Chondrocyte (in vitro differentiated cells): ENCODE measurements around the gene TUBA8. TPM values are rescaled to one million over a fixed set of nuclear protein-coding genes. Genes with fewer than 3 reads are reported as not detected.
A peak's percentile ranks its signal among the peaks of the same experiment; 100 is the strongest.

Experiments used
- DNase-seq: peaks from one replicate; pipeline ENCODE4 v3.0.0; 2021; ENCODE audit warnings: mixed read lengths, low spot score
- H3K27ac Mint-ChIP-seq: one replicate; pipeline ENCODE4 v1.8.0; 2021; ENCODE audit warnings: mild to moderate bottlenecking, moderate library complexity, mixed read lengths; ENCODE audit not compliant: unreplicated experiment
- H3K27me3 Mint-ChIP-seq: 2 replicates; pipeline ENCODE4 v1.8.0; 2021; ENCODE audit warnings: low read depth, mixed read lengths
- H3K36me3 Mint-ChIP-seq: 2 replicates; pipeline ENCODE4 v1.8.0; 2021; ENCODE audit warnings: low read depth, mixed read lengths
- H3K4me1 Mint-ChIP-seq: 2 replicates; pipeline ENCODE4 v1.8.0; 2021; ENCODE audit warnings: low read depth, mild to moderate bottlenecking, mixed read lengths
- H3K4me3 Mint-ChIP-seq: one replicate; pipeline ENCODE4 v1.8.0; 2021; ENCODE audit warnings: mild to moderate bottlenecking, moderate library complexity, mixed read lengths; ENCODE audit not compliant: unreplicated experiment
- H3K9me3 Mint-ChIP-seq: 2 replicates; pipeline ENCODE4 v1.8.0; 2021; ENCODE audit warnings: low read depth, mixed read lengths
- total RNA-seq: library from RNA; stranded (reverse); gene quantifications from 3 replicates; pipeline ENCODE4 v1.2.1, GENCODE V29; 2021
- TF ChIP-seq, protein P1 (sequence below): fragments of 200-600 bp; sonication (generic); IDR thresholded peaks from 2 replicates; pipeline ENCODE4 v1.5.0; 2021; ENCODE audit warnings: antibody characterized with exemption, mild to moderate bottlenecking, moderate library complexity

The TUBA8 gene
- total RNA-seq, 1 donor from 2014 or later, result 1.2 TPM

DNA sequence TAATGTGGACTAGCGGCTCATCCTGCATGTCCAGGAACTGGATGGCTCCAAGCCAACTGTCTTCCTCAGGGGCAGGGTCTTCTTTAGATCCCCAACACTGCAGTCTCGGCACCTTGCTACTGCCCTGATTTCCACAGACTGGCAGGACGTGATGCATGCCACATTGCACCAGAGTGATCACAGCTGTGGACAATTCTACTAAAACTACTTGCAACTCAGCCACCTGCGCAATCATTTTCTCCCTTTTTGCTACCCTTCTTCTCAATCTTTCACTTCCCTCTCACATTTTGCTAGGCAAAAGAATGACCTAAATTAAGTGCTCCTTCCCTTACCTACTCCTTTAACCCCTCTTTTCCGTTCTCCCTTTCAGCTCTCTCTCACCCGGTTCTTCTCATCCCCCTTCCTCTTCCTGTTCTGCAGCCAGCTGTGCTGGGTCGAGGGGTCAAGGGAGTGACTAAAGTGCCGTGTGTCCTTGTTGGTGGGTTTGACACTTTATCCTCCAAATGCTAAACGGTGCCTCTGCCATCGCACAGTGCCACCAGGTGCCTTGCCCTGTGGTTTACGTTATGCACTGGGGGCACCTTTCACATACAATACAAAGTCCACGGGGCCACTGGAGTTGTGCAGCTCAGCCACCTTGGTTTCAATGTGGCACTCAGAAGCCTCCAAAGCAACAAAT, 44.3 kb upstream of the TUBA8 start:
- peak; percentile 47 for DNase-seq
- Mint-ChIP-seq H3K4me1 (peaks cover 60% of the 10 kb centered on the region), H3K9me3 (peaks cover 5% of the 10 kb centered on the region), H3K27me3 (no peaks in the 10 kb centered on the region), H3K27ac (no peak overlapping the region), H3K36me3 (peaks cover 3% of the 10 kb centered on the region), H3K4me3 (no peak overlapping the region)
- TF ChIP-seq, protein P1, sequence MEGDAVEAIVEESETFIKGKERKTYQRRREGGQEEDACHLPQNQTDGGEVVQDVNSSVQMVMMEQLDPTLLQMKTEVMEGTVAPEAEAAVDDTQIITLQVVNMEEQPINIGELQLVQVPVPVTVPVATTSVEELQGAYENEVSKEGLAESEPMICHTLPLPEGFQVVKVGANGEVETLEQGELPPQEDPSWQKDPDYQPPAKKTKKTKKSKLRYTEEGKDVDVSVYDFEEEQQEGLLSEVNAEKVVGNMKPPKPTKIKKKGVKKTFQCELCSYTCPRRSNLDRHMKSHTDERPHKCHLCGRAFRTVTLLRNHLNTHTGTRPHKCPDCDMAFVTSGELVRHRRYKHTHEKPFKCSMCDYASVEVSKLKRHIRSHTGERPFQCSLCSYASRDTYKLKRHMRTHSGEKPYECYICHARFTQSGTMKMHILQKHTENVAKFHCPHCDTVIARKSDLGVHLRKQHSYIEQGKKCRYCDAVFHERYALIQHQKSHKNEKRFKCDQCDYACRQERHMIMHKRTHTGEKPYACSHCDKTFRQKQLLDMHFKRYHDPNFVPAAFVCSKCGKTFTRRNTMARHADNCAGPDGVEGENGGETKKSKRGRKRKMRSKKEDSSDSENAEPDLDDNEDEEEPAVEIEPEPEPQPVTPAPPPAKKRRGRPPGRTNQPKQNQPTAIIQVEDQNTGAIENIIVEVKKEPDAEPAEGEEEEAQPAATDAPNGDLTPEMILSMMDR, result no peak

DNA sequence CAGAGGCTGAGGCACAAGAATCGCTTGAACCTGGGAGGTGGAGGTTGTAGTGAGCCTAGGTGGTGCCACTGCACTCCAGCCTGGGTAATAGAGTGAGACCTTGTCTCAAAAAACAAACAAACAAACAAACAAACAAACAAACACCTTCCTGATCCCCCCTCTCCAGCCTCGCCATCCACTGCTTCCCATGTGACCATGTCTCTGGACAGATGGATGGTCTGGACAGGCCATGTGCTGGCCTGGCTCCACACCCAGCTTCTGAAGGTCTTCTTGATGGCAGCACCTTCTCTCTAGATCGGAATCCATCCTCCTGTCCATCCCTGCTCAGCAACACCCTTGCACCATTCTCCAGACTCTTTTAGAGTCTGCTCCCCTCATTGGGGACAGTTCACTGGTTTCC, 43.5 kb upstream of the TUBA8 start:
- Mint-ChIP-seq H3K27me3 (no peaks in the 10 kb centered on the region), H3K9me3 (peaks cover 5% of the 10 kb centered on the region), H3K4me3 (no peak overlapping the region), H3K27ac (no peak overlapping the region), H3K36me3 (peaks cover 3% of the 10 kb centered on the region), H3K4me1 (peaks cover 54% of the 10 kb centered on the region)
- TF ChIP-seq, protein P1, result no peak
- DNase-seq, result peak; percentile 50

DNA sequence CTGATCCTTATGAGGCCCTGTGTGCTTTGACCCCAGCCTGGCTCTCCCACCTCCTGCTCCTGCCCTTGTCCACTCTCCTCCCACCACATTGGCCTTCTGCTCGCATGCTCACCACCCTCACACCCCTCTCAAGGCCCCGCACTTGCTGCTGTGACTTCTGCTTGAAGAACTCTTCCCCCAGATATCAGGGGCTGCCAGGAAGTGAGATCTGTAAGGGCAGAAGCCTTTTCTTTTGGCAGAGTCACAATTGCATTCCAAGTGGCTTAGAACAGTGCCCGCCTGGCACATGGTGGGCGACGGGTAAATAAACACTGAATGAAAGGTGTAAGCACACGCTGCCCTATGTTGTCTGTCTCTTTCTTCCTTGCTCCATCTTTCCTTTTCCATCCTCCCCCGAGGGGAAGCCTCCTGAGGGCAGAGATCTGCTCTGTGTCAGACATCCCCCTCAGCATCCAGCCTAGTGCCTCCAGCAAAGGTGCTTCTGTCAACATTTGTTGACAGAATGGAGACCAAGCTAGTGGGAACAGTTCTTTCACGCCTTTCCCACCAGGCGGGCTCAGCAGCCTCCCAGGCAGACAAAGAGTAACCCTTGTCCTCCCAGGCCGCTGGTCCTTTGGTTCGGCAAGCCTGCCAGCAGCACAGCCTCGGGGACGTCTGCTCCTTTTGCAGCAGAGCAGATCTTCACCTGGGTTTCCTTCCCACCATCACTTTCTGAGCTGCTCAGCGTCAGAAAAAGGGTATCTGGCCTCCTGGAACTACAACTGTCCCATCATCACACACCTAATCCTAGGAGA, 42.9 kb upstream of the TUBA8 start:
- peak; percentile 75 for DNase-seq
- Mint-ChIP-seq H3K4me3 (peak overlapping the region; percentile 47), H3K27me3 (no peaks in the 10 kb centered on the region), H3K4me1 (peaks cover 47% of the 10 kb centered on the region), H3K36me3 (peaks cover 3% of the 10 kb centered on the region), H3K27ac (peak overlapping the region; percentile 94), H3K9me3 (peaks cover 5% of the 10 kb centered on the region)
- TF ChIP-seq, protein P1, result no peak

DNA sequence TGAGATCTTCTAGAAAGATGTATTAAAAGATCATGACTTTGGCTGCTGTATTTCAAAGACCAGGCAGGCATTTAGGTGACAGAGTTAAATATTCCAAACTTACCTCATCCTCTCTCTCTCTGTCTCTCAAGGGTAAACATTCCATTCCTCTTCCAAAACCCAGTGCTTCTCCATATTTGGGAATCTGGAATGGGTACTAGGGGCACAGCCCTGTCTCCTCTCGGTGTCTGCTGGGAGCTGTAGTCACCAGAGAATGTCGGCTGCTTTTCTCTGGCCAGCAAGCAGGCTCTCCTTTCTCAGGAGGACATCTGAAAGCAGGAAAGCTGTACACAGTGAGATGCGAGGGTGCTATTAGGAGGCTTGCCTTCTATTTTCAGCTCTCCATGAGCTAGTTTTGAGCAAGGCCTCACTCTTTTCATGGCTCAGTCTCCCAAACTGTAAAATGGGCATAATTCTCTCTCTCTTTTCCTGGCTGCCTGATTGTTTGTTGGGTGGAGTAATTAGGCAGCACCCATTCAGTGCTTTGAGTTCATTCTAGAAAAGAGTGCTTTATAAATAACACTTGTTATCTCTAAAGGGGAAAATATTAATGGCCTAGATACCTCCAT, 42.1 kb upstream of the TUBA8 start:
- peak; percentile 17 for DNase-seq

GRCh38 chr22:18069041-18069440, 41.6 kb upstream of the TUBA8 start:
- no peak overlapping the region for H3K4me3 Mint-ChIP-seq
- TF ChIP-seq, protein P1, result no peak
- H3K4me1 Mint-ChIP-seq, result peaks cover 37% of the 10 kb centered on the region
- no peaks in the 10 kb centered on the region for H3K27me3 Mint-ChIP-seq
- DNase-seq, result no peak
- peaks cover 5% of the 10 kb centered on the region for H3K9me3 Mint-ChIP-seq
- peaks cover 3% of the 10 kb centered on the region for H3K36me3 Mint-ChIP-seq
- peak overlapping the region; percentile 94 for H3K27ac Mint-ChIP-seq

More for the DNA sequence above, 42.1 kb upstream of the TUBA8 start:
- H3K4me3 Mint-ChIP-seq, result peak overlapping the region; percentile 47
- H3K36me3 Mint-ChIP-seq, result peaks cover 3% of the 10 kb centered on the region
- H3K9me3 Mint-ChIP-seq, result peaks cover 5% of the 10 kb centered on the region
- peaks cover 40% of the 10 kb centered on the region for H3K4me1 Mint-ChIP-seq
- no peaks in the 10 kb centered on the region for H3K27me3 Mint-ChIP-seq
- TF ChIP-seq, protein P1, result no peak
- peak overlapping the region; percentile 94 for H3K27ac Mint-ChIP-seq
